Vagina (tissue), 2 donors: ENCODE results near the gene SIGLECL1.

ENCODE experiments used
- POLR2AphosphoS5 ChIP-seq, 2 donors: sonication (generic); formaldehyde crosslinking; IDR thresholded peaks; one replicate each; pipeline ENCODE4 v1.9.0; 2017; ENCODE audit warnings: antibody characterized with exemption in 2 of 2, mild to moderate bottlenecking in 2 of 2, low read depth in 1 of 2; ENCODE audit not compliant: insufficient read depth in 1 of 2
- TF ChIP-seq, protein P1 (sequence below), 3 experiments: fragments of 450-650 bp in 2 of 3; fragments of 200-600 bp in 1 of 3; sonication (generic) in 1 of 3; IDR thresholded peaks; one replicate each; pipeline ENCODE4 v1.5.1; 2017 to 2019; ENCODE audit warnings: antibody characterized with exemption in 3 of 3, mild to moderate bottlenecking in 2 of 3, moderate library complexity in 2 of 3

- no peak for TF ChIP-seq POLR2AphosphoS5 (IDR thresholded peaks at IDR 0.05; ENCODE audit: insufficient read depth in 1 of 2, low read depth in 1 of 2)
- TF ChIP-seq, protein P1, sequence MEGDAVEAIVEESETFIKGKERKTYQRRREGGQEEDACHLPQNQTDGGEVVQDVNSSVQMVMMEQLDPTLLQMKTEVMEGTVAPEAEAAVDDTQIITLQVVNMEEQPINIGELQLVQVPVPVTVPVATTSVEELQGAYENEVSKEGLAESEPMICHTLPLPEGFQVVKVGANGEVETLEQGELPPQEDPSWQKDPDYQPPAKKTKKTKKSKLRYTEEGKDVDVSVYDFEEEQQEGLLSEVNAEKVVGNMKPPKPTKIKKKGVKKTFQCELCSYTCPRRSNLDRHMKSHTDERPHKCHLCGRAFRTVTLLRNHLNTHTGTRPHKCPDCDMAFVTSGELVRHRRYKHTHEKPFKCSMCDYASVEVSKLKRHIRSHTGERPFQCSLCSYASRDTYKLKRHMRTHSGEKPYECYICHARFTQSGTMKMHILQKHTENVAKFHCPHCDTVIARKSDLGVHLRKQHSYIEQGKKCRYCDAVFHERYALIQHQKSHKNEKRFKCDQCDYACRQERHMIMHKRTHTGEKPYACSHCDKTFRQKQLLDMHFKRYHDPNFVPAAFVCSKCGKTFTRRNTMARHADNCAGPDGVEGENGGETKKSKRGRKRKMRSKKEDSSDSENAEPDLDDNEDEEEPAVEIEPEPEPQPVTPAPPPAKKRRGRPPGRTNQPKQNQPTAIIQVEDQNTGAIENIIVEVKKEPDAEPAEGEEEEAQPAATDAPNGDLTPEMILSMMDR (IDR thresholded peaks at IDR 0.05) = no peak
These were observed 29.9 kb upstream of the SIGLECL1 start for GRCh38 chr19:51220996-51221395.
